Measurements from ENCODE around the gene GAK. TPM values are rescaled to one million over a fixed set of nuclear protein-coding genes. Genes with fewer than 3 reads are reported as not detected.

Gene GAK
- total RNA-seq, 1 experiment from 2014 or later = 117 TPM

GRCh38 chr4:823176-823760 is 108.8 kb downstream of the GAK start:
- Histone ChIP-seq H3K27ac (ENCODE audit: low read length) (no peak overlapping the region), H3K9ac (ENCODE audit: low read length) (no peak overlapping the region), H4K20me1 (ENCODE audit: low read length) (no peaks in the 10 kb centered on the region), H2AFZ (ENCODE audit: low read length) (no peak overlapping the region), H3F3A (ENCODE audit: low read length, unreplicated experiment) (no peaks in the 10 kb centered on the region), H3K79me2 (ENCODE audit: low read length) (no peaks in the 10 kb centered on the region), H3K4me2 (ENCODE audit: low read length) (no peak overlapping the region), H3K9me2 (replicated peaks; ENCODE audit: low read length) (no peaks in the 10 kb centered on the region), H3K36me3 (ENCODE audit: low read depth, low read length) (no peaks in the 10 kb centered on the region), H3K4me3 (ENCODE audit: low read length) (no peak overlapping the region), H3K27me3 (ENCODE audit: low read length) (peaks cover 10% of the 10 kb centered on the region; the same call in 1 of the 2 replicates), H3K9me3 (ENCODE audit: low read length) (no peaks in the 10 kb centered on the region), H3K4me1 (ENCODE audit: insufficient read depth, low read length) (no peaks in the 10 kb centered on the region)
- ChIA-PET CTCF (no interaction called here), POLR2A (ENCODE audit: unreplicated experiment) (no interaction called here)
- BruUV-seq (replicated peaks) = no TSS peak
- intact Hi-C loops (cut with micrococcal nuclease) = no loop called here
- no peak for DNase-seq
- TF ChIP-seq CTCF (conservative IDR thresholded peaks at IDR 0.05; ENCODE audit: low read depth, low read length) (no peak), EZH2 (IDR thresholded peaks at IDR 0.05; ENCODE audit: low read length, unreplicated experiment) (no peak), EZH2phosphoT487 (IDR thresholded peaks at IDR 0.05; ENCODE audit: borderline replicate concordance, low read length) (no peak)
- ATAC-seq = no peak

- DNase-seq = no peak
- no peaks in the 10 kb centered on the region for H3K4me1 ChIP-seq (ENCODE audit: insufficient read depth, low read length)
- no peak overlapping the region for H3K4me3 ChIP-seq (ENCODE audit: low read length)
- H3K9ac ChIP-seq (ENCODE audit: low read length) = no peak overlapping the region
- H3K27ac ChIP-seq (ENCODE audit: low read length) = no peak overlapping the region
- no peak for ATAC-seq
- no peaks in the 10 kb centered on the region for H3K9me2 ChIP-seq (replicated peaks; ENCODE audit: low read length)
- BruUV-seq (replicated peaks) = no TSS peak
- H4K20me1 ChIP-seq (ENCODE audit: low read length) = no peaks in the 10 kb centered on the region
- no peaks in the 10 kb centered on the region for H3K9me3 ChIP-seq (ENCODE audit: low read length)
- no peaks in the 10 kb centered on the region for H3K79me2 ChIP-seq (ENCODE audit: low read length)
- intact Hi-C loops (cut with micrococcal nuclease) = no loop called here
- no peak for TF ChIP-seq EZH2 (IDR thresholded peaks at IDR 0.05; ENCODE audit: low read length, unreplicated experiment)
- no peak for TF ChIP-seq EZH2phosphoT487 (IDR thresholded peaks at IDR 0.05; ENCODE audit: borderline replicate concordance, low read length)
- no peak for TF ChIP-seq CTCF (conservative IDR thresholded peaks at IDR 0.05; ENCODE audit: low read depth, low read length)
- H3K36me3 ChIP-seq (ENCODE audit: low read depth, low read length) = no peaks in the 10 kb centered on the region
- POLR2A ChIA-PET (ENCODE audit: unreplicated experiment) = no interaction called here
- H3F3A ChIP-seq (ENCODE audit: low read length, unreplicated experiment) = no peaks in the 10 kb centered on the region
- peaks cover 10% of the 10 kb centered on the region; the same call in 1 of the 2 replicates for H3K27me3 ChIP-seq (ENCODE audit: low read length)
- no peak overlapping the region for H2AFZ ChIP-seq (ENCODE audit: low read length)
- no peak overlapping the region for H3K4me2 ChIP-seq (ENCODE audit: low read length)
- CTCF ChIA-PET = no interaction called here
Observed at GRCh38 chr4:822361-823175, 109.5 kb downstream of the GAK start.

- Histone ChIP-seq H3K9me3 (ENCODE audit: low read length) (no peaks in the 10 kb centered on the region), H3K4me3 (ENCODE audit: low read length) (no peak overlapping the region), H3K27me3 (ENCODE audit: low read length) (peaks cover 7% of the 10 kb centered on the region; the same call in 1 of the 2 replicates), H3K36me3 (ENCODE audit: low read depth, low read length) (no peaks in the 10 kb centered on the region), H3K9ac (ENCODE audit: low read length) (no peak overlapping the region), H3K27ac (ENCODE audit: low read length) (no peak overlapping the region), H3F3A (ENCODE audit: low read length, unreplicated experiment) (no peaks in the 10 kb centered on the region), H3K9me2 (replicated peaks; ENCODE audit: low read length) (no peaks in the 10 kb centered on the region), H3K4me2 (ENCODE audit: low read length) (no peak overlapping the region), H3K79me2 (ENCODE audit: low read length) (no peaks in the 10 kb centered on the region), H4K20me1 (ENCODE audit: low read length) (no peaks in the 10 kb centered on the region), H2AFZ (ENCODE audit: low read length) (no peak overlapping the region), H3K4me1 (ENCODE audit: insufficient read depth, low read length) (no peaks in the 10 kb centered on the region)
- ChIA-PET CTCF (no interaction called here), POLR2A (ENCODE audit: unreplicated experiment) (no interaction called here)
- no TSS peak for BruUV-seq (replicated peaks)
- intact Hi-C loops (cut with micrococcal nuclease) = no loop called here
- DNase-seq = no peak
- ATAC-seq = no peak
- TF ChIP-seq EZH2phosphoT487 (IDR thresholded peaks at IDR 0.05; ENCODE audit: borderline replicate concordance, low read length) (no peak), EZH2 (IDR thresholded peaks at IDR 0.05; ENCODE audit: low read length, unreplicated experiment) (no peak), CTCF (conservative IDR thresholded peaks at IDR 0.05; ENCODE audit: low read depth, low read length) (no peak)
Observed at GRCh38 chr4:821631-822030, 110.5 kb downstream of the GAK start.
